ENCODE data around the gene FAM171A1. TPM values are rescaled to one million over a fixed set of nuclear protein-coding genes. Genes with fewer than 3 reads are reported as not detected.

Gene FAM171A1
- total RNA-seq, 2 donors from 2014 or later, result 36.5 to 39.0 TPM

- no peaks in the 10 kb centered on the region for H3K4me1 ChIP-seq (ENCODE audit: control insufficient read depth, insufficient read depth, low read length)
- H3K4me3 Mint-ChIP-seq, result no peak overlapping the region
- no peaks in the 10 kb centered on the region for H3K36me3 Mint-ChIP-seq (ENCODE audit: low read depth)
- no peaks in the 10 kb centered on the region for H3K27me3 Mint-ChIP-seq (ENCODE audit: insufficient read depth)
- H3K36me3 ChIP-seq (ENCODE audit: control insufficient read depth, insufficient read depth, low read length), result no peaks in the 10 kb centered on the region
- H3K4me3 ChIP-seq (ENCODE audit: low read length), result no peak overlapping the region
- H3K4me1 Mint-ChIP-seq, result peaks cover 22% of the 10 kb centered on the region
- peak; percentile 34 for DNase-seq
- no peaks in the 10 kb centered on the region for H3K9me3 ChIP-seq (ENCODE audit: control insufficient read depth, low read length)
- no peaks in the 10 kb centered on the region for H3K27me3 ChIP-seq (ENCODE audit: control insufficient read depth, insufficient read depth, low read length, poor library complexity, severe bottlenecking)
- TF ChIP-seq CTCF (conservative IDR thresholded peaks at IDR 0.05), result no peak
- H3K27ac Mint-ChIP-seq, result no peak overlapping the region
- 83% methylated on average over 3 to 13 of the region's 13 CpGs for WGBS, 2 experiments (ENCODE audit: insufficient coverage in 1 of 2, insufficient read length in 1 of 2)
- H3K9ac ChIP-seq (ENCODE audit: extremely low read depth, low read length, poor library complexity, severe bottlenecking), result no peak overlapping the region
- no peak overlapping the region for H3K27ac ChIP-seq (ENCODE audit: low read depth, low read length)
- no peaks in the 10 kb centered on the region for H3K9me3 Mint-ChIP-seq
Observed at GRCh38 chr10:15293862-15294842, 76.9 kb downstream of the FAM171A1 start.

GRCh38 chr10:15290671-15291070, 80.4 kb downstream of the FAM171A1 start:
- TF ChIP-seq CTCF (conservative IDR thresholded peaks at IDR 0.05), result no peak
- Histone ChIP-seq H3K4me3 (ENCODE audit: low read length) (no peak overlapping the region), H3K27ac (ENCODE audit: low read depth, low read length) (no peak overlapping the region), H3K9me3 (ENCODE audit: control insufficient read depth, low read length) (no peaks in the 10 kb centered on the region), H3K36me3 (ENCODE audit: control insufficient read depth, insufficient read depth, low read length) (no peaks in the 10 kb centered on the region), H3K4me1 (ENCODE audit: control insufficient read depth, insufficient read depth, low read length) (no peaks in the 10 kb centered on the region), H3K9ac (ENCODE audit: extremely low read depth, low read length, poor library complexity, severe bottlenecking) (no peak overlapping the region), H3K27me3 (ENCODE audit: control insufficient read depth, insufficient read depth, low read length, poor library complexity, severe bottlenecking) (no peaks in the 10 kb centered on the region)
- Mint-ChIP-seq H3K27ac (peak overlapping the region; percentile 33), H3K4me3 (no peak overlapping the region), H3K27me3 (ENCODE audit: insufficient read depth) (no peaks in the 10 kb centered on the region), H3K36me3 (ENCODE audit: low read depth) (peaks cover 6% of the 10 kb centered on the region), H3K4me1 (peaks cover 22% of the 10 kb centered on the region), H3K9me3 (peaks cover 1% of the 10 kb centered on the region)
- DNase-seq, result peak; percentile 19
- 91 to 92% methylated on average over 6 to 7 of the region's 7 CpGs for WGBS, 2 experiments (ENCODE audit: insufficient coverage in 1 of 2, insufficient read length in 1 of 2)

GRCh38 chr10:15290150-15290549, 80.9 kb downstream of the FAM171A1 start:
- Mint-ChIP-seq H3K36me3 (ENCODE audit: low read depth) (peaks cover 6% of the 10 kb centered on the region), H3K27ac (peak overlapping the region; percentile 33), H3K4me3 (no peak overlapping the region), H3K27me3 (ENCODE audit: insufficient read depth) (no peaks in the 10 kb centered on the region), H3K9me3 (peaks cover 1% of the 10 kb centered on the region), H3K4me1 (peaks cover 20% of the 10 kb centered on the region)
- no peak for TF ChIP-seq CTCF (conservative IDR thresholded peaks at IDR 0.05)
- H3K9ac ChIP-seq (ENCODE audit: extremely low read depth, low read length, poor library complexity, severe bottlenecking), result no peak overlapping the region
- no peaks in the 10 kb centered on the region for H3K27me3 ChIP-seq (ENCODE audit: control insufficient read depth, insufficient read depth, low read length, poor library complexity, severe bottlenecking)
- peak; percentile 24 for DNase-seq
- H3K4me3 ChIP-seq (ENCODE audit: low read length), result no peak overlapping the region
- H3K36me3 ChIP-seq (ENCODE audit: control insufficient read depth, insufficient read depth, low read length), result no peaks in the 10 kb centered on the region
- H3K27ac ChIP-seq (ENCODE audit: low read depth, low read length), result peak overlapping the region; percentile 24
- no peaks in the 10 kb centered on the region for H3K4me1 ChIP-seq (ENCODE audit: control insufficient read depth, insufficient read depth, low read length)
- WGBS, 2 experiments (ENCODE audit: insufficient coverage in 1 of 2, insufficient read length in 1 of 2), result 96 to 100% methylated on average over 3 to 4 of the region's 4 CpGs
- H3K9me3 ChIP-seq (ENCODE audit: control insufficient read depth, low read length), result no peaks in the 10 kb centered on the region
